HG02884 (cell line): Measurements from ENCODE around the gene VASP.

Experiments used
- ATAC-seq: cut with Tn5 transposase; IDR thresholded peaks from one replicate; pipeline ENCODE4 v1.9.1; 2021; ENCODE audit warnings: mild to moderate bottlenecking, moderate library complexity; ENCODE audit not compliant: unreplicated experiment

VASP gene

DNA sequence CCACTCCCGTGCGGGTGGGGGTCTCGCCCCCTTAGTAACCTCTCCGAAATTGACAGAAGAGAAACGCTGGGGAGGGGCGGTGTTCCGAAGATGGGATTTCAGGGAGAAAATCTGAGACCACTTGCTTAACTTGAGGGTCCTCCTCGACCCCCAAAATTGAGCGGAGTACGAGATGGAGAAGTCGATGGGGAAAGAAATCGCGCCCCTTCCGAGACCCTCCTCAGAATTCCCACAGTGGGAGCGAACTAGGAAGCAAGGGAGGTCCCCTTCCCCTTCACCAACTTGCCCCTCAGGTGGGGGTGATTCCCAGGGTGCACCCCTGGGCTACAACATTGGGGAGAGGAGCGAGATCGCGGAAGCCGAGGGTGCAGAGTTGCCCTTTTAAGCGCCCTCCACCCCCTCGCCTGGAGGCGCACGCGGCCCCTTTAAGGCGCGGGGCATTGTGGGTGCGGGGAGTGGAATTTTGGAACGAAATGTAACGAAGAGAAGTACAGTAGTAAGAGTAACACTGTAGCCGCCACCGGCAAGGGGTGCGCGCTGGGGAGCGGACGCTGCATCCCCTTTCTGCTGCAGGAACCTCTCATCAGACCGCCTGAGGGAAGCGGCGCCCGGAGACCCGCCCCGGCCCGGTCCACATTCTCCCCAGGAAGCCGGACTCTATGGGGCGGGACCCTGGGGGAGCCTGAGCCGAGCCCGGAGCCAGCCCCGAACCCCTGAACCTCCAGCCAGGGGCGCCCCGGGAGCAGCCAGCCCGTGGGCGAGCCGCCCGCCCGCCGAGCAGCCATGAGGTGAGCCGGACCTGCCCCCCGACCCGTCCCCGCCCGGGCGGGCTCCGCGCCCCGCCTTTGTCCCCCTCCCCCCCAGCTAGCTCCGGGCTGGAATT lies at the start of gene VASP:
TSS of gene VASP (plus strand) at position 491 of the 883 bp plus-strand sequence. CDS start at position 784, 293 bp downstream.
- ATAC-seq = peak; percentile 60

DNA sequence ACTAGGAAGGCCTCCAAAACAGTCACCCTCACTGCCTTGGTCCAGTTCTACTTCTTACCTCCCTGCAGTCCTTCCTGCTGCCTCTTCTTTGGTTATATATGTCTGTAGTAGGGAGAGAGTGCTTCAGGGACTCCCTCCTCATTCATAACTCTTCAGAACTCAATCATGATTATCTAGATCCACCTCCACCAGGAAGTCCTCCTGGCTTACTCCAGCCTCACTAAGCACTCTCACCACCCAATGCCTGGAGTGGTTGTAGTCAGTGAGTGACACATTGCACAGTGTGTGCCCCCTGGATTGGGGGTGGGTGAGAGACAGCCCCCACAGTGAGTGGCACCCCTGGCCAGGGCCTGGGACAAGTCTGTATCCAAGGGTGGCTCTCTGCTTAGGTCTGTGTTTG lies 49.5 kb upstream of the VASP start:
- ATAC-seq = no peak

DNA sequence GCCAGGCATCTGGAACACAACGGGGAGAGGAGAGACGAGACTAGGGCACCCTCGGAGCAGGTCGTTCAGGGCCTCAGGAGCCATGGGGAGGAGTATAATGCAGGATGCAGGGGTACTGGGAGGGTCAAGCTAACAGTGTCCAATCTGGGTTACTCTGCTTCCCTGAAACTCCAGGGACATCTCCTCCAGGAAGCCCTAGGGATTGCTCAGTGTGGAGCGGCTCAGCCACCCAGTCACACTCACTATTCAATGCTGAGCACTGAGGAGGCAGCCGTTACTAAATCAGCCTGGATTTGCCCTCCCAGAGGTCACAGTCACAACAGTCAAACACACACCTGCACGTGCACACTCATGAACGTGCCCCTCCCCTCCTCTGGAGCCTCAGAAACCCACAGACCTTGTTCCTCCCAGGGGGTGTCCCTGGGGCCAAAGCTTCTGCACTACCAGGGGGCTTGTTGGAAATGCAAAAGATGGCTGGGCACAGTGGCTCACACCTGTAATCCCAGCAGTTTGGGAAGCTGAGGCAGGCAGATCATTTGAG lies 46.4 kb upstream of the VASP start:
- ATAC-seq = no peak

- no peak for ATAC-seq
Measured at GRCh38 chr19:45462174-45462573, 45.1 kb upstream of the VASP start.

DNA sequence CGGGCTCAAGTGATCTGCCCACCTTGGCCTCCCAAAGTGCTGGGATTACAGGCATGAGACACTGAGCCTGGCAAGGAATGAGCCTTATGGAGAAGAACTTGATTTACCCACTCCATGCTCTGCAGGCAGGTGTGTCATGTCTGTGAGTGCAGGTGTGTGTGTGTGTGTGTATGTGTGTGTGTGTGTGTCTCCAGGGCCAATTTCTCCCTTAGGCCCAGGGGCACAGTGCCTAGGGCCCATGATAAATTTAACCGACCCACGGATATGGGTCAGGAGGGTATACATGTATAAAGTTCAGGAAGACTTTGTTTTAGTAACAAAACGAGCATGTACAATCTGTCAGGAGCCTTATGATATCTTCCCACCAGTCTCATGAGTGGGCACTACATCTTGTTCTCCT lies 44.0 kb upstream of the VASP start:
- no peak for ATAC-seq

DNA sequence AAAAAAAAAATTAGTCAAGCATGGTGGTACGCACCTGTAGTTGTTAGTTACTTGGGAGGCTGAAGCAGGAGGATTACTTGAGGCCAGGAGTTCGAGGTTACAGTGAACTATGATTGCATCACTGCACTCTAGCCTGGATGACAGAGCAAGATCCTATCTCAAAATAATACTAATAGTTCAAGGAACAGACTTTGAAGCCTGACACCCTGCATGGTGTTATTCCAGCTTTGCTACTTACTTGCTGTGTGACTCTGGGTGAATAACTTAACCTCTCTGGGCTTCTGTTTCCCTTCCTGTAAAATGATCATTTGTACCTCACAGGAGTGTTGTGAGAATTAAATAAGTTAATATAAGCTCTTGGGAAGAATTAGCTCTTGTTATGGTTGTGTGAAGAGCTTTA lies 43.0 kb upstream of the VASP start:
- no peak for ATAC-seq

DNA sequence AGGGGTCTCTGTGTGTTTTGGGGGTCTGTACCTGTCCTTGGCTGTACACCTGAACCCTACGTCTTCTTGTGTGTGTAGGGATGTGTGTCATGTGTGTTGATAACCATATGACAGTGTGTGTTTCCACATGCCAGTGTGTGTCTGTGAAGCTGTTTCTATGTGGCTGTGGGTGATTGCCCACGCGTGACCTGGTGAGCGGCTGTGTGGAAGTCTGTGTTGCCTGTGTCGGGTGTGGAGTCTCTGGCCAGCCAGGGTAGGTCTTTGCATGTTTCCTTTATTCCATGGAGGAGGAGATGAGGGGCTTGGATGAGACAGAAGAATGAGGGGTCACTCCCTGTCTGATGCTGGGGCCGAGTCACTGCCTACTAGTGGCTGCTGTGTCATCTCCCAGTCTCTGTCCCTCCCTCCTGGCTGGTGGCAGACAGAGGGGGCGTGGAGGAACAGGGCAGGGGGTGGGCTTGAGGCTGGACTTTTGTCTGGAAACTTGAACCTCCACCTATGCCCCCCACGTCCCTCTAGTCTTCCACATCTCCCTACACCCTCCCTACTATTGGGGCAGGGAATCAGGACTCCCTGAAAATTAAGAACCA lies 42.3 kb upstream of the VASP start:
- ATAC-seq = no peak

DNA sequence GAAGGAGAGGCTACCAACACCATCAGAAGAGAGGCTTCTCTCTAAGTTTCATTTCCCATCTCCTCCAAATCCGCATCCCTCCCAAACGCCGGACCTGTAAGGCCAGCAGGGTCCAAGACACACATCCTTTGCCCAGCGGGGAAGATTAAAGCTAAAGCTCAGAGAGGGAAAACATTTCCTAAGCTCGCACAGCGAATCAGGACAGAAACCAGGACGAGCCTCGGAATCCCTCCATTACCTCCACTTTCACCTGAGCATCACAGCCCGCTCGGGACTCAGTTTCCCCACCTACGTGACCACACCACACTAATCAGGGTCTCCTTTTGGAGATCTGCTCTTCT lies 40.2 kb upstream of the VASP start:
- no peak for ATAC-seq

DNA sequence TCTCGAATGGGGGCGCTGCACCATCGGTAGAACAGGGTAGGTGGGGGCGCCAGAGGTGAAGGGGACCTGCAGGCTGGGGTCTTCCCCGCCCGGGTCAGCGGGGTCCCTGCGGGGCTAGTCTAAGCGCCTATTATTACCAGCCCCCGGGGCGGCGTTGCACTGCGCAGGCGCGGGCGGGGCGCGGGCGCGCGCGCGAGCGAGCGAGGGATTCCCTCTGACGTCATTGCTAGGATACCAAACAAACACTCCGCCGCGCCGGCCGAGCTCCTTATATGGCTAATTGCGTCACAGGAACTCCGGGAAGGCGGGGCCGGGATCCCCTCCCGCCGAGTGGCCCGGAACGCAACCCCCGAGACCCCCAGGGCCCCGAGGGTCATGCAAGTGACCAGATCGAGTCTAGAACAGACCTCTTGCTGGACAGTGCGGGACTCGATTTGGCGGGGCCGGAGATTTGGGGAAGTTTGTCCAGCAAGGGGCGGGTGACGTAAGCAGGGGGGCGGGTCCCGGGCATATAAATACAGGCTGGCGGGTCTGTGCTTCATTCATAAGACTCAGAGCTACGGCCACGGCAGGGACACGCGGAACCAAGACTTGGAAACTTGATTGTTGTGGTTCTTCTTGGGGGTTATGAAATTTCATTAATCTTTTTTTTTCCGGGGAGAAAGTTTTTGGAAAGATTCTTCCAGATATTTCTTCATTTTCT lies 39.7 kb upstream of the VASP start, which contains the start of gene FOSB:
TSS of gene FOSB (plus strand) at position 541 of the 703 bp plus-strand sequence. CDS start 591 bp downstream, outside the sequence.
- peak; percentile 39 for ATAC-seq

- no peak for ATAC-seq
Measured at GRCh38 chr19:45468159-45468651, 39.1 kb upstream of the VASP start.

- ATAC-seq = peak; percentile 25
Measured at GRCh38 chr19:45468803-45469131, 38.5 kb upstream of the VASP start.

DNA sequence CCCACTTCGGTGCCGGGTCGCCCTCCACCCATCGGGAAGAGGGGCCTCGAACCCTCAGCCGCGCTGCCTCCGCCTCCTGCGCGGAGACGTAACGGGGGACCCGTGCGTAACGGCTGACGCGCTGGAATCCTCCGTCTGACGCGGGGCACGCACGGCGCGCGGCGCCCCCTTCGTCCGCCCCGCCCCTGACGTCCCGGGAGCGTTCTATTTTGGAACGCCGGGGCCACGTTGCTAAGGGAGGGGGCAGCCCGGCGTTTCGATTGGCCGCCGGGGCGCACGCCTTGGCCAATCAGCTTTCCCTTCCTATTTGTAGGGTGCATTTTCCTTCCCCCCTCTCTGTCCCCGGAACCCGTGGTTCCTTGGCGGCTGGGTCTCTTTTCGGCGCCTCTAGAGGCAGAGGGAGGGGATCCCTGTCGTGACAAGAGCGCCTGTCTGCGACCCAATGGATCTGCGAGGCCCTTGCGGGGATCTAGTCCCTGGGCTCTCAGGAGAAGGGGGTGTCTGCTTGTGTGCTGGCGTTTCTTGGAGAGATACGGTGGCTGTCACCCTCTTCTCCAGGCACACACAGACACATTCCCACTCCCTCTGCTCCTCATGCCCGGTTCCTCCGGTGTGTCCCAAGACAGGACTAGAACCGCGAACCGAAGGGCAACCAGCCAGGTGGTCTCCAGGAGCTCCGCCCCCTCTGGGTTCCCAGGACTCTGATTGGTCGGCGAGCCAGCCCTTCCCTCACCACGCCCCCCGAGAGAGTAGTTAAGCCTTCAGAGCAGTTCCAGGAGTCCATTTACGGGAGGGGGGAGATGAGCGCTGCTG lies 37.9 kb upstream of the VASP start:
- ATAC-seq = peak; percentile 56

DNA sequence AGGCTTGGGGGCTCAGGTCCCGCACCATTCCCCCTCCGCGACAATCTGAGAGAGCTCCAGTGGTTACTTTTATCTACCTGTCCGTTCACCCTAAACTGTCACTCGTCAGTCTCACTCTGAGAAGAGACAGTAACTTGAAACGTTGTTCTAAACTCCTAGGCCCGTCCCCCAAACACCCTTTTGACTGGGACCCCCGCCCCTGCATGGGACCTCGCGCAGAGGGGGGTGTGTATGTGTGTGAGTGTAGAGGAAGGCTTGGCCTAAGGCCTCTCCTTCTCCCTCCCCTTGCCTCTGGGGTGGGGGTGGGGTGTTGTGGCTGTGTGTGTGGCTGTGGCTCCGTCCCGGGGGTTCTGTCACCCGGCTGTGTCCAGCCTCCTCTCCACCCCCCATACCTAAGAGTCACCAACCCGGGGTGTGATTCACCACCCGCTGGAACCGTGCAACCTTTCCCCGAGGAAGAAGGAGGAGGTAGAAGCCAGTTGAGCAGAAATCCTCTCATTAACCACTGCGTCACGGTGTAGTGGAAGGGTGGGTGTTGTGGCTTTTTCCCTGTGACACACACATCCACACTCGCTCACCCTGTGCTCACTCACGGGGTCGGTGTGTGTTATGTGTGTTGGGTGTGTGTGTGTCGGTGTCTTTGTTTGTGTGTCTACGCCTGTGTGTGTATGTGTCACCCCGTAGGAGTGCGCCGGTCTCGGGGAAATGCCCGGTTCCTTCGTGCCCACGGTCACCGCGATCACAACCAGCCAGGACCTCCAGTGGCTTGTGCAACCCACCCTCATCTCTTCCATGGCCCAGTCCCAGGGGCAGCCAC lies 37.1 kb upstream of the VASP start:
- ATAC-seq = no peak

DNA sequence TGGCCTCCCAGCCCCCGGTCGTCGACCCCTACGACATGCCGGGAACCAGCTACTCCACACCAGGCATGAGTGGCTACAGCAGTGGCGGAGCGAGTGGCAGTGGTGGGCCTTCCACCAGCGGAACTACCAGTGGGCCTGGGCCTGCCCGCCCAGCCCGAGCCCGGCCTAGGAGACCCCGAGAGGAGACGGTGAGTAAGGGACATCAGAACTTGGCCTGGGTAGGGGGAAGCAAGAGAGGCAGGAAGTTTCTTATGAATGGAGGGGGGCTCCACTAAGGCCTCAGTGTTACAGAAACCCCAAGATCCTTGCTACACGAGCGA lies 36.6 kb upstream of the VASP start:
- ATAC-seq = no peak

DNA sequence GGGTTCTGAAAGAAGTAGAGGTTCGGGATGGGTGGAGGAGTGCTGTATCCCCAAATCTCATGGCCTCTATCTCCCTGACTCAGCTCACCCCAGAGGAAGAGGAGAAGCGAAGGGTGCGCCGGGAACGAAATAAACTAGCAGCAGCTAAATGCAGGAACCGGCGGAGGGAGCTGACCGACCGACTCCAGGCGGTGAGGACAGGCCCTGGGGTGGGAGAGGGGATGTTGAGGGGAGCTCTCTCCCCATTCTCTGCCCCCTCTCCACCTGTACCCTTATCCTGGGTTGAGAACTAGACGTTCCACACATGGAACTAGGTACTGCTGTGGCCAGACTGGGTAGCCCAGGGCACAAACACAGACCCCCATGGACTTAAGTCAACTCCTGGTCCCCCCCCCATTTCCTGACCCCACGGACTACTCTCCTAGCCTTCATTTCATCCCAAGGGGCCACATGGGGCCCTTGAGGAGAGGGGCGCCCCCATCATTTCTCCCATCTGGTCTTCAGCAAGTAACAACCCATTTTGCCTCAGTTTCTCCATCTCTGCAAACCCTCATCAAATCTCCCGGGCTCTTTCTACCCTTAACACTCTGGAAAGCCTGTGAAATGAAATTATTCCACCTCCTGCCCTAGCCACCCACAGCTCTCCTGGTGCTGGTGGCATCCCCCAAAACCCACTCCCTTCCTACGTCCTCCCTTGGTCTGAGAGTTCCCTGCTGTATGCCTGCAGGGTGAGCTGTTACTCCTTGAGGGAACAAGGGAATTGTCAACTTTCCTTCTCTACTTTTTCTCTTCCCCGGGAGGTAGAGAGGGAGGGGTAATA lies 36.0 kb upstream of the VASP start:
- ATAC-seq = no peak

GRCh38 chr19:45471931-45472562 lies 35.2 kb upstream of the VASP start:
- ATAC-seq = no peak

- ATAC-seq = no peak
Measured at GRCh38 chr19:45472563-45473366, 34.5 kb upstream of the VASP start.

DNA sequence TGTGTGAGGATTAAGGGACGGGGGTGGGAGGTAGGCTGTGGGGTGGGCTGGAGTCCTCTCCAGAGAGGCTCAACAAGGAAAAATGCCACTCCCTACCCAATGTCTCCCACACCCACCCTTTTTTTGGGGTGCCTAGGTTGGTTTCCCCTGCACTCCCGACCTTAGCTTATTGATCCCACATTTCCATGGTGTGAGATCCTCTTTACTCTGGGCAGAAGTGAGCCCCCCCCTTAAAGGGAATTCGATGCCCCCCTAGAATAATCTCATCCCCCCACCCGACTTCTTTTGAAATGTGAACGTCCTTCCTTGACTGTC lies 34.0 kb upstream of the VASP start:
- ATAC-seq = no peak
